GM21723 (cell line): ENCODE measurements around the gene ALS2CL.

Experiments used
- ATAC-seq: cut with Tn5 transposase; IDR thresholded peaks from one replicate; pipeline ENCODE4 v1.9.1; 2021; ENCODE audit warnings: mild to moderate bottlenecking, moderate library complexity; ENCODE audit not compliant: unreplicated experiment

Gene ALS2CL

GRCh38 chr3:46667061-46667621 is 26.3 kb downstream of the ALS2CL start:
- no peak for ATAC-seq

GRCh38 chr3:46666453-46666845 is 27.0 kb downstream of the ALS2CL start:
- ATAC-seq: no peak

DNA sequence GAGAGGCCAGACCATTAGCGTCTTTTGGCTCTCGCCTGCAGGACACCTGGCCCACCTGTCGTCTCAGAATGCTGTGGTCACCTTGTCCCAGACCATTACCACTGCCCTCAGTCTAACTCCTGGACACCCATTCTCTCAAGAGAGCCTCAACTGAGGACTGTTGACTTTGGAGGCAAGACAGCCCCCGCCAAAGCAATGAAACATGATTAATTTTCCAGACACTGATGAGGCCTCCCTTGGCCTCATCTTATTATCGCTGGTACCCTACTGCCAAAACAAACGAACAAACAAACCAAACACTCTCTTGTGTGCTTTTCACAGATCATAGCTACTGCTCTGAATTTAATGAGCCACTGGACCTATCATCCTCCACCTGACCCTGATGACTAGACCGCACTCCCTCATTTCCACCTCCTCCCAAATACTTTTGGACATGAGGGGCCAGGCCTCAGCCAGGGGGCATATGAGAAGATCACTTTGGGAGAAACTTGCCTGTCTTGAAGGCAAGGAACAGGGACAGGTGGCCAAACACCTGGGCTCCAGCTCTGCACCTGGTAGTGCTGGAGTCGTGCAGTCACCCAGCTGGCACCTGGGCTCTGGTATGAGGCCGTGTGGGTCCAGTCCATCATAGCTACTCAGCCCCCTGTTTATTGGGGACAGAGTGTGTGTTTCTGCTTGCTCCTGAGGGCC is 27.6 kb downstream of the ALS2CL start:
- ATAC-seq: no peak

- ATAC-seq: no peak
These were observed 28.3 kb downstream of the ALS2CL start for GRCh38 chr3:46664971-46665762.

DNA sequence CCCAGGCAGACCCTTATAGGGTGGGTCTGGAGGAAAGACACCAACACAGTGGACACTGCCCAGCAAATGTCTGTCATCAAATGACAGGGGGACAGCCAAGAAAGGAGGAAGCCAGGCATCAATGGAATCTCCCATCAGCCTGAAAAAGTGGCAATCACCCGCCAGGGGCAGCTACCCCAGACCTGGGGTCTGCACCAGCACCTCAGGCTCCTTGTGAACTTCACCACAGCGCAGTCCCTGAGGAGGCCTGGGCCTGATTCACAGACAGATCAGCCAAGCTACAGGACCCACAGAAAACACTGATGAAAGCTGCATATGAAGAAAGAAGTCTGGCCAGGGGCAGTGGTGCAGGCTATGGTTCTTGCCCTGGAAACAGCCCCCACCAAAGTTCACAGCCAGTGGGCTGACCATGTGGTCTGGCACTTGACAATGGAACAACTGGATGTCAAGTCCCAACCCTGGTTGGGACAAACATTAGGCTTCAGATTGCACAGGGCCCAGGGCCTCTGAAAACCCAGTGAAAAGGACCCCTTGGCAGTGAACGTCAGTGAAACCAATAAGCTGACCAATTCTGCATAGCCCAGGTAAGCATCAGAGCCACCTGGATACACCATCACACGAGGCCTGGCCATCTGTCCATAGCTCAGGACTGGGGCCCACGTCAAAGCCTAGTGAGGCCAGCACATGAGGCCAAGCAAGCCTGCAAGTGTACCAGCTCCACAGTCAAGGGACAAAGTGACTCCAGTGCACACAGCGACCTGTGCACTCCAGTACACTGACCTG is 29.1 kb downstream of the ALS2CL start:
- no peak for ATAC-seq

GRCh38 chr3:46663591-46664135 is 29.8 kb downstream of the ALS2CL start:
- ATAC-seq: no peak

- no peak for ATAC-seq
These were observed 30.5 kb downstream of the ALS2CL start for GRCh38 chr3:46662771-46663551.

DNA sequence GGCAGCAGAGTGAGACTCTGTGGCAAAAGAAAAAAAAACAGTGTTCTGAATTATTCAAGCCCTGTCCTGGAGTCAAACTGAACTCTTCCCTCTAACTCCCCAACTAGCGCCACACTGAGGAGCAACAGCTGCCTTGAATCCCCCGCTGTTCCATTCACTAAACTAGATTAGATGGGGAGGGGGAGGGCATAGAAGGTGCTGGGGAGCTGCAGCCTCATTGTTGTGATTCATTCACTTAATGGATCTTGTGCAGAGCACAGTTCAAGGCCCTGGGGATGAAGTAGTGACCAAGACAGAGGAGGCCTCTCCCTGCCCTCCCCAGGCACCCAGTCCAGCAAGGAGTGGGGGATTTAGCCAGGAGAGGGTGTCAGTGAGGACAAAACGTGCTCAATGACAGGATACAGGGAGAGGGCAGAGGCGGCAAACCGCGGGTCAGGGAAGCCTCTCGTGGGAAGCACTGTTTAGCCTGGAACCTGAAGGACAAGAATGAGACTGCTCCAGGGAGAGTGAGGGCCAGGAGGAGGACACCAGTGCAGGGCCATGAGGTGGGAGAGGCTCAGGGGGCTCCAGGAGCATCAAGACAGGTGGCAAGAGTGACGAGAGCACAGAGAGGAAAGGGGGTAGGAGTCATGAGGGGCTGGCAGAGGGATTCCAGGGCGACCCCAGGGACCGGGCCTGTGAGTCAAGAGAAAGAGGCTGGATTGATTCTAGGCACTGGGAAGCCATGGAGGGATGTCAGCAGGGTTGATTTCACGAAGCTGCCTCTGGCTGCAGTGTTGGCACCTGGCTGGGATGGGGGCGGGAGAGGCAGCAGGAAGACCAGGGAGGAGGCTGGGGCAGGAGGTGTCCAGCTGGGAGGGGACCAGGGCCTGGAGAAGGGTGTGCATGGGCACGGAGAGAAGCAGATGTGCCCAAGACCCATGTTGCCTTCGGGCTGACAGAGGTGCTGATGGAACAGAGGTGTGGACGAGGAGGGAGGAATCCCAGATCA is 31.4 kb downstream of the ALS2CL start:
- no peak for ATAC-seq

- no peak for ATAC-seq
These were observed 32.6 kb downstream of the ALS2CL start for GRCh38 chr3:46660543-46661523.

GRCh38 chr3:46660003-46660402 is 33.5 kb downstream of the ALS2CL start:
- no peak for ATAC-seq

DNA sequence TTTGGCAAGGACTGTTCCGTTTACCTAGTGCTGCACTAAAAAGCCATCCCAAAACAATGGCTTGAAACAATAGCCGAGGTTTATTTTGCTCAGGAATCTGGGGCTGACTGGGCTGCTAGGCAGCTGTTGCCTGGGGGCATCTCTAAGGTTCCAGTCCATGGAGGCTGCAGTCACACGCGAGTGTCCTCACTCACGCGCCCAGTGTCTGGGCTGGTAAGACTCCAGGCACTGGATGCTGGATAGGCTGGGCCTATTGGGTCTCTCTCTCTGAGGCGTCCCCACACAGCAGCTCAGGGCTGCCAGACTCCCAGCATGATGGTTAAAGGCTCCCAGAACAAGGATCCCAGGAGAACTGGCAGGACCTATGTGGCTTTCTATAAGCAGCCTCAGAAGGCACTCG is 34.2 kb downstream of the ALS2CL start:
- ATAC-seq: no peak

DNA sequence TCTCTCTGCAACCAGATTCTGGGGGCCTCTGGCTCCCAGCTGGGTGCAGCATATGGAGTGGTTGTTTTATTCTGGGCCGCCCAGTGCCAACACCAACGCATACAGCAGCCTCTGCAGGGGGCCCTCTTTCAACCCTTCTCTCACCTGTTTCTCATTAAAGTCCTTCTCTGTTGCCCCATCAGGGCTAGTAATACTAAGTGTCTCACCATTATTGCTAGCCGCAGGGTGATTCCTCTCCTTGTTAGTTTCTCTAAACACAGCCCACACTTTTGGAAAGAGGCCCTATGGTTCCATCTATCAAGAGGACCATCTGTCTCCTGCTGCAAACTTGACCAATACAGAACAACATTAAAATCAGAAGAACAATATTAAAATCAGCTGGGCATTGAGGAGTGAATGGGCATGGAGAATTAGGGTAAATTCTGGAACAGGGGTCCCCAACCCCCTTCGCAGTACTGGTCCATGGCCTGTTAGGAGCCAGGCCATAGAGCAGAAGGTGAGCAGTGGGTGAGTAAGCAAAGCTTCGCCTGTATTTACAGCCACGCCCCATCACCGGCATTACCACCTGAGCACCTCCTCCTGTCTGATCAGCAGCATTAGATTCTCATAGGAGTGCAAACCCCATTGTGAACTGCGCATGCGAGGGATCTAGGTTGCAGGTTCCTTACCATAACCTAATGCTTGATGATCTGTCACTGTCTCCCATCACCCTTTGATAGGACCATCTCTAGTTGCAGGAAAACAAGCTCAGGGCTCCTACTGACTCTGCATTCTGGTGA is 36.5 kb downstream of the ALS2CL start:
- ATAC-seq: no peak

GRCh38 chr3:46655271-46655670 is 38.2 kb downstream of the ALS2CL start:
- ATAC-seq: no peak

GRCh38 chr3:46651084-46651483 is 42.4 kb downstream of the ALS2CL start:
- ATAC-seq: no peak

DNA sequence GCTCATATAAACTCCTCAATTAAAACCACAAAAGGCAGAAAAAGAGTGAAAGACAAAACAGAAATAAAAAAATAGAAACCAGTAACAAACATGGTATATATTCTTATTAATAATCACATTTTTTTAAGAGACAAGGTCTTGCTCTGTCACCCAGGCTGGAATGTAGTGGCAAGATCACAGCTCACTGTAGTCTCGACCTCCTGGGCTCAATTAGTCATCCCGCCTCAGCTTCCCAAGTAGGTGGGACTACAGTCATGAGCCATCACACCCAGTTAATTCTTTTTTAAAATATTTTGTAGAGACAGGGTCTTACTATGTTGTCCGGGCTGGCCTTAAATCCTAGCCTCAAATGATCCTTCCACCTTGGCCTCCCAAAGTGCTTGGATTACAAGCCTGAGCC is 44.0 kb downstream of the ALS2CL start:
- no peak for ATAC-seq

- ATAC-seq: no peak
These were observed 45.4 kb downstream of the ALS2CL start for GRCh38 chr3:46648096-46648495.

DNA sequence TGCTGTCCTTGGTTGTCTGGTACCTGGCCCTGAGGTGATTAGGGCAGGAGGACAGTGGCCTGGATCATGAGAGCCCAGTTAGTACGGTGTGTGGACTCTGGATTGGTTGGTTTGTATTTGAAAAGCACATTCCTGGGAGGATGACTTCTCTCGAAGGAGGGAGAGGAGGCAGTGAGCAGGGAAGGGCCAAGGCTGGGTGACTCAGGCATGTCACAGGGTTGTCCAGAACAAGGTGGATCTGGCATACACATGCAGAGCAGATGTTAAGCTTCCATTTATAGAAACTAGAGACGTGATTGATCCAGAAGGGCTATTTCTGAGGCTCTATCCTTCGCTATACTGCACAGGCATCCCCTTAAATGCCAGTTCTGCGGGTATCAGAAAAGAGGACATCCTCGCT is 46.8 kb downstream of the ALS2CL start:
- ATAC-seq: no peak
